Measurements from ENCODE around the gene PKNOX2.

DNA sequence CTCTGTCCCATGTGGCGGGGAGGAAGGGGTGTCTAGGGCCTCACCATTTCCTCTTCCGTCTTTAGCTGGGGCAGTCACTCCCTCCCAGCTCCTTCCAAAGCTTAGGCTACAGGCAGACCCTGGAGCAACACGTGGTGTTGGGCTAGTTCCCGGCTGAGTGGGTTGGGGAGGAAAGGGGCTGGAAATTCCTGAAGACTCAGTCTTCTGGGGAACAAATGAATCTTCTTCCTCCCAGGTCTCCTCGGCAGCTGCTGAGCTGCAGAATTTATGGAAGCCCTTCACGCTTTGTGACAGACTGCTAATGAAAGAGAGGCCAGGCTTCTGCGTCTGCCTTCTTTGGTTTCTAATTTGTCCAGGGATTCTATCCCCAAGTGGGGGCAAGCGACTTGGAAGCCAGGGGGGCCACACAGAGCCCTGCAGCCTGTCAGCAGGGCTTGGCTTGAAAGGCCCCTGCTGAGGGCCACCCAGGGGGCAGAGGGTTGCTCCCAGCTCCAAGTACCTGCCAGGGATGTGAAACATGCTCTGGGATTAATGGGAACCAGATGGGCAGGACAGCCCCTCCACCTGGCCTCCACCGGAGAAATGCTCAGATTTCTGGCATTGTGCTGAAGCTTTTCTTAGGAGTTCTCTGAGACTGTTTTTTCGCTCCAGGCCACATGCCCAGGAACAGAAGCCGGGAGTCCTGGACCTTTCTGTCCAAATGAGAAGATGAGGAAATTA lies 123.1 kb downstream of the PKNOX2 start:
- TF ChIP-seq, protein P1, sequence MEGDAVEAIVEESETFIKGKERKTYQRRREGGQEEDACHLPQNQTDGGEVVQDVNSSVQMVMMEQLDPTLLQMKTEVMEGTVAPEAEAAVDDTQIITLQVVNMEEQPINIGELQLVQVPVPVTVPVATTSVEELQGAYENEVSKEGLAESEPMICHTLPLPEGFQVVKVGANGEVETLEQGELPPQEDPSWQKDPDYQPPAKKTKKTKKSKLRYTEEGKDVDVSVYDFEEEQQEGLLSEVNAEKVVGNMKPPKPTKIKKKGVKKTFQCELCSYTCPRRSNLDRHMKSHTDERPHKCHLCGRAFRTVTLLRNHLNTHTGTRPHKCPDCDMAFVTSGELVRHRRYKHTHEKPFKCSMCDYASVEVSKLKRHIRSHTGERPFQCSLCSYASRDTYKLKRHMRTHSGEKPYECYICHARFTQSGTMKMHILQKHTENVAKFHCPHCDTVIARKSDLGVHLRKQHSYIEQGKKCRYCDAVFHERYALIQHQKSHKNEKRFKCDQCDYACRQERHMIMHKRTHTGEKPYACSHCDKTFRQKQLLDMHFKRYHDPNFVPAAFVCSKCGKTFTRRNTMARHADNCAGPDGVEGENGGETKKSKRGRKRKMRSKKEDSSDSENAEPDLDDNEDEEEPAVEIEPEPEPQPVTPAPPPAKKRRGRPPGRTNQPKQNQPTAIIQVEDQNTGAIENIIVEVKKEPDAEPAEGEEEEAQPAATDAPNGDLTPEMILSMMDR (IDR thresholded peaks at IDR 0.05) = no peak
- no peak for TF ChIP-seq POLR2A (IDR thresholded peaks at IDR 0.05)

Data from lower leg skin (tissue), 3 donors.